HL-60 (cell line): Measurements from ENCODE around the gene DAAM2.

Source experiments
- DNase-seq, 2 experiments: peaks; one replicate each; pipeline ENCODE4 v3.0.0-alpha.2; 2010 to 2020; ENCODE audit warnings: low read depth in 1 of 2, low spot score in 1 of 2
- H3K27ac ChIP-seq: fragments of 250-450 bp; sonication (Bioruptor Pico); replicated peaks from 2 replicates; pipeline ENCODE4 v1.5.1; 2020; ENCODE audit warnings: mild to moderate bottlenecking, moderate library complexity
- H3K27me3 ChIP-seq: fragments of 250-450 bp; sonication (Bioruptor Pico); 2 replicates; pipeline ENCODE4 v1.5.1; 2021; ENCODE audit warnings: mild to moderate bottlenecking, moderate library complexity; ENCODE audit not compliant: insufficient read depth, poor library complexity, severe bottlenecking
- H3K4me3 ChIP-seq: replicated peaks from 2 replicates; pipeline ENCODE4 v1.5.1; 2011; ENCODE audit warnings: mild to moderate bottlenecking, control low read depth, low read length; ENCODE audit not compliant: insufficient read depth
- GABPA ChIP-seq: IDR thresholded peaks from 2 replicates; pipeline ENCODE4 v1.6.1; 2012; ENCODE audit warnings: low read depth
- POLR2AphosphoS5 ChIP-seq: IDR thresholded peaks from 2 replicates; pipeline ENCODE4 v1.6.1; 2012; ENCODE audit warnings: low read depth
- SPI1 ChIP-seq: IDR thresholded peaks from 2 replicates; pipeline ENCODE4 v1.6.1; 2012; ENCODE audit warnings: low read depth, mild to moderate bottlenecking, borderline replicate concordance
- TF ChIP-seq, protein P1 (sequence below): IDR thresholded peaks from one replicate; pipeline ENCODE4 v1.5.1; 2011; ENCODE audit warnings: low read length, control low read depth, inconsistent platforms; ENCODE audit not compliant: insufficient read depth
- TF ChIP-seq, protein P2 (sequence below): IDR thresholded peaks from 2 replicates; pipeline ENCODE4 v1.6.1; 2012; ENCODE audit warnings: low read depth; ENCODE audit not compliant: insufficient replicate concordance

DAAM2 gene

DNA sequence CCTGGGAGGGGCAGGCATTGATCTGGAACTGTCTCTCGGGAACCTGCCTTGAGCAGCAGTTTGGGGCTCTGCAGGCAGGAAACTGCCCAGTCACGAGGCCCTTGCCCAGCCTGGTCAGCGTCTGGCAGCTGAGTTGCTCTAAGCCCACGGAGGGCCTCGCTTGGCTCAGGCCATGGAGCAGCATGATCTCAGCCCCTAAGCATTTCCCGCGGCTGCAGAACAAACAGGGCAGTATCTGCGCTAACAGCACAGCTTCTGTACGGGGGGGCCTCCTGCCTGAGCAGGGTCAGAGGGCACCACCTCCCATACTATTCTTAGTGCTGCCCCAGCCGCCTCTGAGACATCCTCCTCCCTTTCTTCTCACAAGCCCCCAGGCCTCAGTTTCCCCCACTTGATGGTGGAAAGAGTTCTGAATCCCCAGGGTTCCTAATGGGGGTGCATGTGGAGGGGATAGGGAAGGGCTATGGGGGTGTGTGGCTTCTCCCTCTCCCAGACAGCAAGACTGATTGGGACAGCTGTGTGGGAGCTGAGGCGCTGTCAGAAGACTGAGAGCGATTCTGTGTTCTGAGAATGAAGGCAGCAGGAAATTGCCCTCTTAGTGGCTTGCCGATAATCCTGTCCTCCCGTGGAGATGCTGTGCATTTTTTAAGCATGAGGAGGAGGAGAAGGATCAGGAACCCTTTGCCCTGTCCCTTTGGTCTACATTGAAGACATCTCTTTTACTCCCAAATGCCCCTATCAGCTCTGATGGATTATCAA lies 95.7 kb downstream of the DAAM2 start:
- Histone ChIP-seq H3K4me3 (no peak overlapping the region), H3K27ac (no peak overlapping the region), H3K27me3 (peaks cover 6% of the 10 kb centered on the region)
- DNase-seq, result no peak
- TF ChIP-seq, protein P1, sequence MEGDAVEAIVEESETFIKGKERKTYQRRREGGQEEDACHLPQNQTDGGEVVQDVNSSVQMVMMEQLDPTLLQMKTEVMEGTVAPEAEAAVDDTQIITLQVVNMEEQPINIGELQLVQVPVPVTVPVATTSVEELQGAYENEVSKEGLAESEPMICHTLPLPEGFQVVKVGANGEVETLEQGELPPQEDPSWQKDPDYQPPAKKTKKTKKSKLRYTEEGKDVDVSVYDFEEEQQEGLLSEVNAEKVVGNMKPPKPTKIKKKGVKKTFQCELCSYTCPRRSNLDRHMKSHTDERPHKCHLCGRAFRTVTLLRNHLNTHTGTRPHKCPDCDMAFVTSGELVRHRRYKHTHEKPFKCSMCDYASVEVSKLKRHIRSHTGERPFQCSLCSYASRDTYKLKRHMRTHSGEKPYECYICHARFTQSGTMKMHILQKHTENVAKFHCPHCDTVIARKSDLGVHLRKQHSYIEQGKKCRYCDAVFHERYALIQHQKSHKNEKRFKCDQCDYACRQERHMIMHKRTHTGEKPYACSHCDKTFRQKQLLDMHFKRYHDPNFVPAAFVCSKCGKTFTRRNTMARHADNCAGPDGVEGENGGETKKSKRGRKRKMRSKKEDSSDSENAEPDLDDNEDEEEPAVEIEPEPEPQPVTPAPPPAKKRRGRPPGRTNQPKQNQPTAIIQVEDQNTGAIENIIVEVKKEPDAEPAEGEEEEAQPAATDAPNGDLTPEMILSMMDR, result no peak
- TF ChIP-seq GABPA (no peak), SPI1 (no peak), POLR2AphosphoS5 (no peak)
- TF ChIP-seq, protein P2, sequence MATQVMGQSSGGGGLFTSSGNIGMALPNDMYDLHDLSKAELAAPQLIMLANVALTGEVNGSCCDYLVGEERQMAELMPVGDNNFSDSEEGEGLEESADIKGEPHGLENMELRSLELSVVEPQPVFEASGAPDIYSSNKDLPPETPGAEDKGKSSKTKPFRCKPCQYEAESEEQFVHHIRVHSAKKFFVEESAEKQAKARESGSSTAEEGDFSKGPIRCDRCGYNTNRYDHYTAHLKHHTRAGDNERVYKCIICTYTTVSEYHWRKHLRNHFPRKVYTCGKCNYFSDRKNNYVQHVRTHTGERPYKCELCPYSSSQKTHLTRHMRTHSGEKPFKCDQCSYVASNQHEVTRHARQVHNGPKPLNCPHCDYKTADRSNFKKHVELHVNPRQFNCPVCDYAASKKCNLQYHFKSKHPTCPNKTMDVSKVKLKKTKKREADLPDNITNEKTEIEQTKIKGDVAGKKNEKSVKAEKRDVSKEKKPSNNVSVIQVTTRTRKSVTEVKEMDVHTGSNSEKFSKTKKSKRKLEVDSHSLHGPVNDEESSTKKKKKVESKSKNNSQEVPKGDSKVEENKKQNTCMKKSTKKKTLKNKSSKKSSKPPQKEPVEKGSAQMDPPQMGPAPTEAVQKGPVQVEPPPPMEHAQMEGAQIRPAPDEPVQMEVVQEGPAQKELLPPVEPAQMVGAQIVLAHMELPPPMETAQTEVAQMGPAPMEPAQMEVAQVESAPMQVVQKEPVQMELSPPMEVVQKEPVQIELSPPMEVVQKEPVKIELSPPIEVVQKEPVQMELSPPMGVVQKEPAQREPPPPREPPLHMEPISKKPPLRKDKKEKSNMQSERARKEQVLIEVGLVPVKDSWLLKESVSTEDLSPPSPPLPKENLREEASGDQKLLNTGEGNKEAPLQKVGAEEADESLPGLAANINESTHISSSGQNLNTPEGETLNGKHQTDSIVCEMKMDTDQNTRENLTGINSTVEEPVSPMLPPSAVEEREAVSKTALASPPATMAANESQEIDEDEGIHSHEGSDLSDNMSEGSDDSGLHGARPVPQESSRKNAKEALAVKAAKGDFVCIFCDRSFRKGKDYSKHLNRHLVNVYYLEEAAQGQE, result no peak

DNA sequence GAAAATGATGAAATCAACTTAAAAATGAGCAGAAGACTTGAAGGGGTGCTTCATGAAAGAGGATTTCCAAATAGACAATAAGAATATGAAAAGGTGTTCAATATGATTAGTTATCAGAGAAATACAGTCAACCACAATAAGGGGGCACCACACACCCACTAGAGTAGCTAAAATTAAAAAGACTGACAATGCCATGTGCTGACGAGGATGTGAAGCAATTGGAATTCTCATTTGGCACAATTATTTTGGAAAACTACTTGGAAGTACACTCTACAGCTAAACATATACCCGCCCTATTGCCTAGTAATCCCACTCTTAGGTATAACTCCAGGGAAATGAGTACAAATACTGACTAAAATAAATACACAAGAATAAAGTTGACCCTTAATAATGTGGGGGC lies 97.1 kb downstream of the DAAM2 start:
- DNase-seq, result no peak
- H3K4me3 ChIP-seq, result no peak overlapping the region
- H3K27me3 ChIP-seq, result peaks cover 6% of the 10 kb centered on the region
- TF ChIP-seq, protein P1, result no peak
- TF ChIP-seq GABPA (no peak), SPI1 (no peak), POLR2AphosphoS5 (no peak)
- TF ChIP-seq, protein P2, result no peak
- H3K27ac ChIP-seq, result no peak overlapping the region

DNA sequence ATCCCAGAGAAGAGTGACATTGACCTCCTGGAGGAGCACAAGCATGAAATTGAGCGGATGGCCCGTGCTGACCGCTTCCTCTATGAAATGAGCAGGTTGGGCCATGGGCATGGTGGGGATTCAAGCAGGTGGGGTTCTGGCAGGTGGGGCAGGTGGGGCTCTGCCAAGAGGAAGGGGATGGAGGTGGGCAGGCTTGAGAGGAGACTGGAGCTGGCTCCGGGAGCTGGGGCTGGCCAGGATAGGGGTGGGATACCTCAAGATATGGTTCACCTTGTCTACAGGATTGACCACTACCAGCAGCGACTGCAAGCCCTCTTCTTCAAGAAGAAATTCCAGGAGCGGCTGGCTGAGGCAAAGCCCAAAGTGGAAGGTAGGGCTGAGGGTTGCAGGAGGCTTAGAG lies 99.2 kb downstream of the DAAM2 start:
- H3K27ac ChIP-seq, result no peak overlapping the region
- DNase-seq, result no peak
- peaks cover 6% of the 10 kb centered on the region for H3K27me3 ChIP-seq
- TF ChIP-seq POLR2AphosphoS5 (no peak), SPI1 (no peak), GABPA (no peak)
- TF ChIP-seq, protein P2, result no peak
- TF ChIP-seq, protein P1, result no peak
- H3K4me3 ChIP-seq, result no peak overlapping the region
